B cell (primary cell): ENCODE results near the gene ZCRB1. TPM values are rescaled to one million over a fixed set of nuclear protein-coding genes. Genes with fewer than 3 reads are reported as not detected.

ENCODE experiments used
- ATAC-seq: fragments of 200-7000 bp; cut with Tn5 transposase; one replicate; pipeline ENCODE4 v1.10.0; 2021; ENCODE audit warnings: low read depth, mild to moderate bottlenecking, moderate number of reproducible peaks, moderate library complexity
- CTCF ChIA-PET: fragments of 350-600 bp; sonication (Branson Sonifier 250); formaldehyde crosslinking; loops from one replicate; lab custom pipeline; 2021; ENCODE audit warnings: antibody characterized with exemption, inconsistent platforms; lab: Charles Lee
- POLR2A ChIA-PET: fragments of 350-600 bp; sonication (Branson Sonifier 250); formaldehyde crosslinking; loops from one replicate; lab custom pipeline; 2021; ENCODE audit warnings: antibody characterized with exemption; lab: Charles Lee
- DNase-seq: peaks from one replicate; pipeline ENCODE4 v3.0.0; 2013
- H2AFZ ChIP-seq: 2 replicates; pipeline ENCODE4 v1.6.1; 2012; ENCODE audit warnings: mild to moderate bottlenecking, low read depth, low read length; ENCODE audit not compliant: insufficient read depth, poor library complexity, severe bottlenecking
- H3K27ac ChIP-seq, 2 donors: 1 replicate in 1 of 2; 2 replicates in 1 of 2; pipeline ENCODE4 v1.5.1; 2012 to 2013; ENCODE audit warnings: low read length in 2 of 2, mild to moderate bottlenecking in 2 of 2, moderate library complexity in 1 of 2
- H3K27me3 ChIP-seq, 4 experiments: fragments of 200-600 bp in 1 of 4; sonication (generic) in 1 of 4; replicated peaks in 1 of 4; 1 replicate in 2 of 4; 2 replicates in 2 of 4; pipeline versions ENCODE4 v1.6.1 to v1.7.0; 2013 to 2016; ENCODE audit warnings: low read length in 3 of 4, mild to moderate bottlenecking in 2 of 4, mixed read lengths in 1 of 4, moderate library complexity in 1 of 4; ENCODE audit not compliant: insufficient read depth in 4 of 4, control insufficient read depth in 3 of 4; ENCODE audit errors: control extremely low read depth in 1 of 4
- H3K36me3 ChIP-seq, 2 experiments: replicated peaks in 1 of 2; 1 replicate in 1 of 2; 2 replicates in 1 of 2; pipeline versions ENCODE4 v1.6.1 to v1.7.1; 2013; ENCODE audit warnings: low read length in 1 of 2; ENCODE audit not compliant: insufficient read depth in 2 of 2, control insufficient read depth in 1 of 2; ENCODE audit errors: control extremely low read depth in 1 of 2, extremely low read depth in 1 of 2
- H3K4me1 ChIP-seq, 2 donors: fragments of 200-600 bp in 1 of 2; sonication (generic) in 1 of 2; 1 replicate in 1 of 2; 2 replicates in 1 of 2; pipeline versions ENCODE4 v1.5.1 to v1.6.1; 2013 to 2017; ENCODE audit warnings: low read length in 2 of 2; ENCODE audit not compliant: control insufficient read depth in 2 of 2, insufficient read depth in 2 of 2
- H3K4me2 ChIP-seq: replicated peaks from 2 replicates; pipeline ENCODE3; 2012; ENCODE audit warnings: mild to moderate bottlenecking, low read depth, low read length; ENCODE audit not compliant: poor library complexity, severe bottlenecking
- H3K4me3 ChIP-seq, 5 experiments: fragments of 200-600 bp in 1 of 5; sonication (generic) in 1 of 5; 1 replicate in 3 of 5; 2 replicates in 2 of 5; pipeline versions ENCODE4 v1.5.1 to v1.7.0; 2011 to 2016; ENCODE audit warnings: low read length in 4 of 5, mild to moderate bottlenecking in 4 of 5, low read depth in 2 of 5, control low read depth in 1 of 5, moderate library complexity in 1 of 5; ENCODE audit not compliant: insufficient read depth in 1 of 5; ENCODE audit errors: control extremely low read depth in 1 of 5, extremely low read depth in 1 of 5
- H3K79me2 ChIP-seq: fragments of 200-600 bp; sonication (generic); one replicate; pipeline ENCODE4 v1.6.0; 2016; ENCODE audit warnings: low read length; ENCODE audit not compliant: control insufficient read depth, insufficient read depth
- H3K9ac ChIP-seq: fragments of 200-600 bp; sonication (generic); 2 replicates; pipeline ENCODE4 v1.6.1; 2017; ENCODE audit warnings: mild to moderate bottlenecking, low read length, moderate library complexity
- H3K9me3 ChIP-seq, 3 donors: one replicate each; pipeline versions ENCODE4 v1.6.1 to v1.7.1; 2013; ENCODE audit warnings: low read length in 2 of 3; ENCODE audit not compliant: control insufficient read depth in 2 of 3, insufficient read depth in 1 of 3; ENCODE audit errors: control extremely low read depth in 1 of 3
- H4K20me1 ChIP-seq: 2 replicates; pipeline ENCODE4 v1.6.0; 2012; ENCODE audit warnings: mild to moderate bottlenecking, low read length; ENCODE audit not compliant: insufficient read depth, control insufficient read depth, poor library complexity, severe bottlenecking
- H3K27ac Mint-ChIP-seq: one replicate; pipeline ENCODE4 v1.8.0; 2021; ENCODE audit warnings: mixed read lengths
- H3K27me3 Mint-ChIP-seq: one replicate; pipeline ENCODE4 v1.8.0; 2021; ENCODE audit warnings: mixed read lengths
- H3K4me1 Mint-ChIP-seq: one replicate; pipeline ENCODE4 v1.8.0; 2021; ENCODE audit warnings: mixed read lengths
- H3K4me3 Mint-ChIP-seq: one replicate; pipeline ENCODE4 v1.8.0; 2021; ENCODE audit warnings: mixed read lengths
- H3K9me3 Mint-ChIP-seq: one replicate; pipeline ENCODE4 v1.8.0; 2022; ENCODE audit warnings: mixed read lengths; ENCODE audit not compliant: insufficient read depth
- CTCF ChIP-seq: fragments of 200-600 bp; IDR thresholded peaks from one replicate; pipeline ENCODE4 v1.8.0; 2022; ENCODE audit warnings: antibody characterized with exemption, mild to moderate bottlenecking
- EZH2 ChIP-seq: IDR thresholded peaks from 2 replicates; pipeline ENCODE4 v1.6.1; 2012; ENCODE audit warnings: borderline replicate concordance, low read depth, mild to moderate bottlenecking, moderate library complexity, low read length; ENCODE audit not compliant: insufficient read depth, poor library complexity, severe bottlenecking
- WGBS: methylation state at CpG from one replicate; pipeline ENCODE4 v1.1.5; 2013; ENCODE audit warnings: missing lambda C conversion rate; ENCODE audit not compliant: insufficient coverage; 5-methylcytosine and 5-hydroxymethylcytosine counted together
- intact Hi-C: fragments of 100-400 bp; cut with micrococcal nuclease; formaldehyde crosslinking; loops from one replicate; pipeline ENCODE4 v1.10.0; 2022
- polyA plus RNA-seq: library from polyadenylated mRNA; depleted of rRNA; stranded (reverse); fragments of >200 nt; gene quantifications from 2 replicates; pipeline ENCODE4 v1.2.3, GENCODE V29; 2012
- total RNA-seq, 2 donors: library from RNA; stranded (reverse); fragments of 120-200 nt in 1 of 2; gene quantifications; 1 replicate in 1 of 2; 2 replicates in 1 of 2; pipeline versions ENCODE4 v1.2.3 to v1.2.4, GENCODE V29; 2013 to 2022

Gene ZCRB1
- total and polyA plus RNA-seq, 2 donors (not counting 1 experiment from before 2014, with no cell fraction given) = 9.8 to 23.2 TPM

DNA sequence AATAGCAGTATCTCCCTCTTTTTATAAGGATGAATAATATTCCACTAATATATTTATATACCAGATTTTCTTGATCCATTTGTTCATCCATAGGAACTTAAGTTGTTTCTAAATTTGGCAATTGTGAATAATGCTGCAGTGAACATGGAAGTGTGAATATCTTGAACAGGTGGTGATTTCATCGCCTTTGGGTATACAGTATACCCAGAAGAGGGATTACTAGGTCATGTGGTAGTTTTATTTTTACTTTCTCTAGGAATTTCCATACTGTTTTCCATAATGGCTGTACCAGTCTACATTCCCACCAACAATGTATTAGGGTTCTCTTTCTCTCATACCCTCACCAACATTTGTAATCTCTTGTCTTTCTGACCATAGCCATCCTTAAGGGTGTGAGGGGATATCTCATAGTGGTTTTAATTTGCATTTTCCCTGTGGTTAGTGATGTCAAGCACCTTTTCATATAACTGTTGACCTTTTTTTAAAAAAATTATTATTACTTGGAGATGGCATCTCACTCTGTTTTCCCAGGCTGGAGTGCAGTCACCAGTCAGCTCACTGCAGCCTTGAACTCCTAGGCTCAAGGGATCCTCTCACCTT, 20.6 kb upstream of the ZCRB1 start:
- ChIA-PET CTCF (interaction anchor here (2.7 to 2.9 kb wide), 2 partner anchors 15 to 25 kb away, joined by 8 to 12 read pairs; no protein-coding TSS in a partner anchor), POLR2A (no interaction called here)
- Histone ChIP-seq H3K27me3 (no peaks in the 10 kb centered on the region), H3K4me2 (no peak overlapping the region), H4K20me1 (peaks cover 62% of the 10 kb centered on the region), H3K27ac (no peak overlapping the region), H3K9me3 (no peaks in the 10 kb centered on the region), H2AFZ (no peak overlapping the region), H3K4me1 (peaks cover 0 to 4% of the 10 kb centered on the region in 2 donors), H3K9ac (no peak overlapping the region), H3K36me3 (peaks cover 6 to 19% of the 10 kb centered on the region in 2 experiments), H3K79me2 (peaks cover 79% of the 10 kb centered on the region), H3K4me3 (no peak overlapping the region)
- Mint-ChIP-seq H3K9me3 (no peaks in the 10 kb centered on the region), H3K4me3 (no peak overlapping the region), H3K27ac (no peak overlapping the region), H3K4me1 (peaks cover 29% of the 10 kb centered on the region), H3K27me3 (no peaks in the 10 kb centered on the region)
- intact Hi-C loops = no loop called here
- TF ChIP-seq CTCF (no peak), EZH2 (no peak)
- ATAC-seq (no peak), DNase-seq (no peak)
- no CpG with 5 or more reads among the region's 1 CpG for WGBS

GRCh38 chr12:42343721-42344120, 17.8 kb upstream of the ZCRB1 start:
- H3K4me1 Mint-ChIP-seq = peaks cover 34% of the 10 kb centered on the region
- intact Hi-C loops = no loop called here
- no peak overlapping the region for H3K27ac Mint-ChIP-seq
- POLR2A ChIA-PET = no interaction called here
- TF ChIP-seq CTCF = no peak
- TF ChIP-seq EZH2 = no peak
- Histone ChIP-seq H3K9ac (no peak overlapping the region), H3K9me3 (no peaks in the 10 kb centered on the region), H4K20me1 (peaks cover 67% of the 10 kb centered on the region), H3K4me2 (no peak overlapping the region), H2AFZ (no peak overlapping the region), H3K27ac (no peak overlapping the region), H3K27me3 (no peaks in the 10 kb centered on the region), H3K79me2 (peaks cover 91% of the 10 kb centered on the region), H3K4me3 (no peak overlapping the region), H3K4me1 (peaks cover 0 to 4% of the 10 kb centered on the region in 2 donors), H3K36me3 (peaks cover 8 to 20% of the 10 kb centered on the region in 2 experiments)
- H3K4me3 Mint-ChIP-seq = no peak overlapping the region
- no peaks in the 10 kb centered on the region for H3K27me3 Mint-ChIP-seq
- H3K9me3 Mint-ChIP-seq = no peaks in the 10 kb centered on the region
- ATAC-seq = no peak
- WGBS = no CpG with 5 or more reads among the region's 3 CpGs
- no peak for DNase-seq
- CTCF ChIA-PET = interaction anchor here (1.4 kb wide), 1 partner anchor 10 kb away, joined by 3 read pairs; no protein-coding TSS in a partner anchor
